ENCODE results near the gene TICAM1.
A peak's percentile ranks its signal among the peaks of the same experiment; 100 is the strongest.

GRCh38 chr19:4847190-4847973 lies 15.9 kb upstream of the TICAM1 start:
- TF ChIP-seq CTCF (IDR thresholded peaks at IDR 0.05 in 8 of 11, conservative IDR thresholded peaks at IDR 0.05 in 3 of 11) (no peak), POLR2AphosphoS5 (IDR thresholded peaks at IDR 0.05) (peak in 1 of 3 donors; percentile 64)
